ENCODE data around the gene BTNL8.

DNA sequence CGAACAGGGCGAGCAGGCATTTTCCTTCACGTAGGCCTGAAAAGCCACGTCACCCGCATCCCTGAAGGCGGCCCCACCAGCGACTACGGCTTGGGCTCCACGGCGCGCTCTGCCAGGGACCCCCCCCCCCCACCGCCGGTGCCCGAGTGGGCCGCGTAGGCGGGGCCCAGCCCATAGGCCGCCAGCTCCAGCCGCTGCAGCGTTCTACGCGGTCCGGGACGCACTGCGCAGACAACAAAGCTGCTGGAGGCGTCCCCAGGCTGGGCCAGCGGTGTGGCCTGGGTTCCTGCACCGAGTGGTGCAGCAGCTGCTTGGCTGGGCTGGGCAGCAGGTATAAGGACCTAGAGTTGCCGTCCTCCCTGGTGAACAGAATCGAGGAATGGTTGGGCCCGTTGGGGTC lies 71.4 kb downstream of the BTNL8 start:
- TF ChIP-seq, protein P1, sequence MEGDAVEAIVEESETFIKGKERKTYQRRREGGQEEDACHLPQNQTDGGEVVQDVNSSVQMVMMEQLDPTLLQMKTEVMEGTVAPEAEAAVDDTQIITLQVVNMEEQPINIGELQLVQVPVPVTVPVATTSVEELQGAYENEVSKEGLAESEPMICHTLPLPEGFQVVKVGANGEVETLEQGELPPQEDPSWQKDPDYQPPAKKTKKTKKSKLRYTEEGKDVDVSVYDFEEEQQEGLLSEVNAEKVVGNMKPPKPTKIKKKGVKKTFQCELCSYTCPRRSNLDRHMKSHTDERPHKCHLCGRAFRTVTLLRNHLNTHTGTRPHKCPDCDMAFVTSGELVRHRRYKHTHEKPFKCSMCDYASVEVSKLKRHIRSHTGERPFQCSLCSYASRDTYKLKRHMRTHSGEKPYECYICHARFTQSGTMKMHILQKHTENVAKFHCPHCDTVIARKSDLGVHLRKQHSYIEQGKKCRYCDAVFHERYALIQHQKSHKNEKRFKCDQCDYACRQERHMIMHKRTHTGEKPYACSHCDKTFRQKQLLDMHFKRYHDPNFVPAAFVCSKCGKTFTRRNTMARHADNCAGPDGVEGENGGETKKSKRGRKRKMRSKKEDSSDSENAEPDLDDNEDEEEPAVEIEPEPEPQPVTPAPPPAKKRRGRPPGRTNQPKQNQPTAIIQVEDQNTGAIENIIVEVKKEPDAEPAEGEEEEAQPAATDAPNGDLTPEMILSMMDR (IDR thresholded peaks at IDR 0.05; ENCODE audit: extremely low read depth in 1 of 2, insufficient read depth in 1 of 2, low read depth in 1 of 2, low read length in 2 of 2), result no peak
- TF ChIP-seq EZH2 (IDR thresholded peaks at IDR 0.05; ENCODE audit: borderline replicate concordance, low read depth, low read length, severe bottlenecking), result no peak
- no peak for TF ChIP-seq POLR2A (IDR thresholded peaks at IDR 0.05; ENCODE audit: low read depth, low read length)
- no peak for TF ChIP-seq MYC (IDR thresholded peaks at IDR 0.05; ENCODE audit: low read depth, low read length)
- no peak for TF ChIP-seq POLR2AphosphoS5 (IDR thresholded peaks at IDR 0.05; ENCODE audit: insufficient read depth, low read depth, low read length)
- TF ChIP-seq, protein P2, sequence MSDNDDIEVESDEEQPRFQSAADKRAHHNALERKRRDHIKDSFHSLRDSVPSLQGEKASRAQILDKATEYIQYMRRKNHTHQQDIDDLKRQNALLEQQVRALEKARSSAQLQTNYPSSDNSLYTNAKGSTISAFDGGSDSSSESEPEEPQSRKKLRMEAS (IDR thresholded peaks at IDR 0.05; ENCODE audit: insufficient read depth, insufficient read length), result no peak
